Epidermal melanocyte (primary cell): ENCODE data around the gene TAF10.
A peak's percentile ranks its signal among the peaks of the same experiment; 100 is the strongest.

Experiments used
- DNase-seq: peaks from one replicate; pipeline ENCODE4 v3.0.0; 2011; ENCODE audit warnings: low spot score; ENCODE audit not compliant: insufficient read length

TAF10 gene

GRCh38 chr11:6584528-6584927 lies 27.5 kb downstream of the TAF10 start:
- no peak for DNase-seq

- DNase-seq = no peak
These were observed 28.4 kb downstream of the TAF10 start for GRCh38 chr11:6583584-6583983.

- no peak for DNase-seq
These were observed 32.3 kb downstream of the TAF10 start for GRCh38 chr11:6579681-6580080.

- no peak for DNase-seq
These were observed 33.9 kb downstream of the TAF10 start for GRCh38 chr11:6578134-6578533.

GRCh38 chr11:6576471-6577373 lies 35.3 kb downstream of the TAF10 start:
- peak; percentile 56 for DNase-seq

GRCh38 chr11:6574816-6575715 lies 37.0 kb downstream of the TAF10 start:
- no peak for DNase-seq

GRCh38 chr11:6572215-6572614 lies 39.8 kb downstream of the TAF10 start:
- DNase-seq = peak; percentile 70

- DNase-seq = no peak
These were observed 40.5 kb downstream of the TAF10 start for GRCh38 chr11:6571434-6572008.

GRCh38 chr11:6570691-6571427 lies 41.2 kb downstream of the TAF10 start:
- no peak for DNase-seq

- DNase-seq = no peak
These were observed 42.3 kb downstream of the TAF10 start for GRCh38 chr11:6569706-6570105.

GRCh38 chr11:6568191-6568918 lies 43.7 kb downstream of the TAF10 start:
- DNase-seq = no peak

- DNase-seq = no peak
These were observed 44.7 kb downstream of the TAF10 start for GRCh38 chr11:6567371-6567745.

GRCh38 chr11:6566704-6567370 lies 45.2 kb downstream of the TAF10 start:
- DNase-seq = no peak

- DNase-seq = no peak
These were observed 45.9 kb downstream of the TAF10 start for GRCh38 chr11:6565988-6566703.

GRCh38 chr11:6565325-6565724 lies 46.7 kb downstream of the TAF10 start:
- DNase-seq = no peak

- DNase-seq = no peak
These were observed 48.3 kb downstream of the TAF10 start for GRCh38 chr11:6563667-6564066.

- no peak for DNase-seq
These were observed 48.8 kb downstream of the TAF10 start for GRCh38 chr11:6563121-6563619.

GRCh38 chr11:6561288-6561687 lies 50.7 kb downstream of the TAF10 start:
- no peak for DNase-seq
